Left ventricle myocardium superior (tissue), 1 donor: ENCODE data around the gene HAGHL. TPM values are rescaled to one million over a fixed set of nuclear protein-coding genes. Genes with fewer than 3 reads are reported as not detected.
"Not testable (repeated sequence)": the region's sequence is repeated elsewhere in the genome, so short reads cannot be mapped to it uniquely, and the experiment has no call there.

Experiments used
- ATAC-seq: fragments of 200-7000 bp; cut with Tn5 transposase; one replicate; pipeline ENCODE4 v1.9.1; 2020; ENCODE audit warnings: mild to moderate bottlenecking, moderate library complexity
- DNase-seq: peaks from one replicate; pipeline ENCODE4 v3.0.0-alpha.2; 2020
- intact Hi-C: fragments of 100-400 bp; cut with micrococcal nuclease; formaldehyde crosslinking; loops from one replicate; pipeline ENCODE4 v1.11.0; 2022
- total RNA-seq: library from RNA; stranded (reverse); fragmentation: NEBNext Ultra II Directional; extraction: Animal tissue kit (Norgen Biotek cat#: 25700); gene quantifications from one replicate; pipeline ENCODE4 v1.2.1, GENCODE V29; 2021
- donor health status: DM: no; HTN: yes; CAD: no; lungs with severe emphysema.

HAGHL gene
- total RNA-seq, 1 donor from 2014 or later: 13.6 TPM

- intact Hi-C loops, ATAC-seq, DNase-seq: not testable (repeated sequence)
Observed at GRCh38 chr16:742894-743293, 16.0 kb downstream of the HAGHL start.

- intact Hi-C loops: no loop called here
- ATAC-seq (no peak), DNase-seq (no peak)
Observed at GRCh38 chr16:743794-744500, 17.0 kb downstream of the HAGHL start.

- DNase-seq (no peak), ATAC-seq (no peak)
Observed at GRCh38 chr16:745739-746138, 18.8 kb downstream of the HAGHL start.

GRCh38 chr16:746637-747036 is 19.7 kb downstream of the HAGHL start:
- ATAC-seq (no peak), DNase-seq (no peak)
- intact Hi-C loops: no loop called here

More at GRCh38 chr16:745739-746138, 18.8 kb downstream of the HAGHL start:
- intact Hi-C loops: no loop called here

GRCh38 chr16:747978-748746 is 21.3 kb downstream of the HAGHL start:
- ATAC-seq (no peak), DNase-seq (no peak)
- intact Hi-C loops: no loop called here

GRCh38 chr16:749010-749409 is 22.1 kb downstream of the HAGHL start:
- ATAC-seq (no peak), DNase-seq (no peak)
- intact Hi-C loops: no loop called here

- no peak for DNase-seq
- ATAC-seq: no peak
- intact Hi-C loops: no loop called here
Observed at GRCh38 chr16:750485-750884, 23.6 kb downstream of the HAGHL start.

GRCh38 chr16:751152-752006 is 24.5 kb downstream of the HAGHL start:
- DNase-seq (peak; percentile 52), ATAC-seq (peak; percentile 85)
- intact Hi-C loops: no loop called here

GRCh38 chr16:752007-752312 is 25.1 kb downstream of the HAGHL start:
- DNase-seq (no peak), ATAC-seq (no peak)
- intact Hi-C loops: no loop called here

GRCh38 chr16:754121-754607 is 27.3 kb downstream of the HAGHL start:
- intact Hi-C loops, ATAC-seq, DNase-seq: not testable (repeated sequence)

GRCh38 chr16:754656-755055 is 27.8 kb downstream of the HAGHL start:
- peak; percentile 51 for ATAC-seq
- no peak for DNase-seq

GRCh38 chr16:756428-756827 is 29.5 kb downstream of the HAGHL start:
- intact Hi-C loops: no loop called here
- DNase-seq (no peak), ATAC-seq (no peak)

More at GRCh38 chr16:754656-755055, 27.8 kb downstream of the HAGHL start:
- intact Hi-C loops: no loop called here

GRCh38 chr16:759110-759910 is 32.4 kb downstream of the HAGHL start:
- ATAC-seq: no peak
- intact Hi-C loops: no loop called here
- no peak for DNase-seq

- no peak for ATAC-seq
- intact Hi-C loops: no loop called here
- DNase-seq: no peak
Observed at GRCh38 chr16:760065-760464, 33.2 kb downstream of the HAGHL start.

GRCh38 chr16:760545-761343 is 33.8 kb downstream of the HAGHL start, which contains the start of gene MSLN:
Gene MSLN, plus strand, starts transcription at chr16:760734. Its CDS starts 1,947 bp downstream, at chr16:762681.
- no peak for DNase-seq
- intact Hi-C loops: no loop called here
- ATAC-seq: peak; percentile 31

GRCh38 chr16:761625-762513 is 35.0 kb downstream of the HAGHL start:
- no peak for DNase-seq
- ATAC-seq: no peak
- intact Hi-C loops: no loop called here
